ENCODE results near the gene NOG.

The NOG gene

GRCh38 chr17:56596691-56597494 lies 3.4 kb downstream of the NOG start:
- TF ChIP-seq CTCF (IDR thresholded peaks at IDR 0.05; ENCODE audit: low read depth, low read length): no peak
- no peak for DNase-seq (ENCODE audit: extremely low read depth, low read depth)

- no peak for DNase-seq (ENCODE audit: extremely low read depth, low read depth)
Observed at GRCh38 chr17:56597495-56597990, 4.0 kb downstream of the NOG start.

GRCh38 chr17:56598466-56598865 lies 5.0 kb downstream of the NOG start:
- TF ChIP-seq CTCF (IDR thresholded peaks at IDR 0.05; ENCODE audit: low read depth, low read length): no peak
- no peak for DNase-seq (ENCODE audit: extremely low read depth, low read depth)

More at GRCh38 chr17:56597495-56597990, 4.0 kb downstream of the NOG start:
- no peak for TF ChIP-seq CTCF (IDR thresholded peaks at IDR 0.05; ENCODE audit: low read depth, low read length)

GRCh38 chr17:56599088-56599487 lies 5.6 kb downstream of the NOG start:
- TF ChIP-seq CTCF (IDR thresholded peaks at IDR 0.05; ENCODE audit: low read depth, low read length): no peak

GRCh38 chr17:56599566-56599965 lies 6.1 kb downstream of the NOG start:
- no peak for TF ChIP-seq CTCF (IDR thresholded peaks at IDR 0.05; ENCODE audit: low read depth, low read length)
- no peak for DNase-seq (ENCODE audit: extremely low read depth, low read depth)

More at GRCh38 chr17:56599088-56599487, 5.6 kb downstream of the NOG start:
- no peak for DNase-seq (ENCODE audit: extremely low read depth, low read depth)

GRCh38 chr17:56600256-56600655 lies 6.8 kb downstream of the NOG start:
- no peak for TF ChIP-seq CTCF (IDR thresholded peaks at IDR 0.05; ENCODE audit: low read depth, low read length)
- DNase-seq (ENCODE audit: extremely low read depth, low read depth): no peak

- no peak for TF ChIP-seq CTCF (IDR thresholded peaks at IDR 0.05; ENCODE audit: low read depth, low read length)
- no peak for DNase-seq (ENCODE audit: extremely low read depth, low read depth)
Observed at GRCh38 chr17:56601591-56601990, 8.1 kb downstream of the NOG start.
